ENCODE results near the gene SERPINF2.
"Not testable (repeated sequence)": the region's sequence is repeated elsewhere in the genome, so short reads cannot be mapped to it uniquely, and the experiment has no call there.

The SERPINF2 gene

GRCh38 chr17:1764705-1765104 is 22.0 kb downstream of the SERPINF2 start:
- DNase-seq, result not testable (repeated sequence)

- no peak for DNase-seq
Measured at GRCh38 chr17:1765576-1765975, 22.9 kb downstream of the SERPINF2 start.

GRCh38 chr17:1766382-1767135 is 23.9 kb downstream of the SERPINF2 start:
- no peak for DNase-seq

GRCh38 chr17:1767358-1767757 is 24.7 kb downstream of the SERPINF2 start:
- DNase-seq, result no peak

DNA sequence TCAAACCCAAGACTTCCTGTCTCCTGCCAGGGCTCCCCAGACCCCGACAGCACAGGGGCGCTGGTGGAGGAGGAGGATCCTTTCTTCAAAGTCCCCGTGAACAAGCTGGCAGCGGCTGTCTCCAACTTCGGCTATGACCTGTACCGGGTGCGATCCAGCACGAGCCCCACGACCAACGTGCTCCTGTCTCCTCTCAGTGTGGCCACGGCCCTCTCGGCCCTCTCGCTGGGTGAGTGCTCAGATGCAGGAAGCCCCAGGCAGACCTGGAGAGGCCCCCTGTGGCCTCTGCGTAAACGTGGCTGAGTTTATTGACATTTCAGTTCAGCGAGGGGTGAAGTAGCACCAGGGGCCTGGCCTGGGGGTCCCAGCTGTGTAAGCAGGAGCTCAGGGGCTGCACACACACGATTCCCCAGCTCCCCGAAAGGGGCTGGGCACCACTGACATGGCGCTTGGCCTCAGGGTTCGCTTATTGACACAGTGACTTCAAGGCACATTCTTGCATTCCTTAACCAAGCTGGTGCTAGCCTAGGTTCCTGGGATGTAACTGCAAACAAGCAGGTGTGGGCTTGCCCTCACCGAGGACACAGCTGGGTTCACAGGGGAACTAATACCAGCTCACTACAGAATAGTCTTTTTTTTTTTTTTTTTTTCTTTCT is 27.3 kb downstream of the SERPINF2 start:
- no peak for DNase-seq

- DNase-seq, result not testable (repeated sequence)
Measured at GRCh38 chr17:1773000-1773695, 30.5 kb downstream of the SERPINF2 start.

DNA sequence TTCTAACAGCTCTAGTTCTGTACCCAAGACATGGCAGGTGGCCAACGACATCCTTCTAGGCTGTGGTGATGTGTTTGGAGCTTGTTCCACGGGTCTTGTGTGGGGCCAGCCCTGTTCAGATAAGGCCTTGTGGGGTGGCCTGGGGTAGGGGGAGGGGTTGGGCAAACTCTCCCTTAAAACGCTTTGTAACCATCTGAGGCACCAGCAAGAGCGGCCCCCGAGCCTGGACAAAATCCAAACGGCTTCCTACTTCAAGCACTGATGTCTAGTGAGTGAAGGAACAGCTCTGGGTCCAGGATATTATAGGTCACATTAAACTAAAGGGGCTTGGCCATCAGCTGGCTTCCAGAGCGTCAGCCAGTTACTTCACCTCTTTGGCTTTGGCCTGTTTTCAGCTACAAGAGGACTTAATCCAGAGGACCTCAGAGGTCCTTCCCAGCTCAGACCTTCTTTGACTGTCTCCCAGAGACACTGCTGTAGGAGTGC is 31.1 kb downstream of the SERPINF2 start:
- DNase-seq, result no peak

DNA sequence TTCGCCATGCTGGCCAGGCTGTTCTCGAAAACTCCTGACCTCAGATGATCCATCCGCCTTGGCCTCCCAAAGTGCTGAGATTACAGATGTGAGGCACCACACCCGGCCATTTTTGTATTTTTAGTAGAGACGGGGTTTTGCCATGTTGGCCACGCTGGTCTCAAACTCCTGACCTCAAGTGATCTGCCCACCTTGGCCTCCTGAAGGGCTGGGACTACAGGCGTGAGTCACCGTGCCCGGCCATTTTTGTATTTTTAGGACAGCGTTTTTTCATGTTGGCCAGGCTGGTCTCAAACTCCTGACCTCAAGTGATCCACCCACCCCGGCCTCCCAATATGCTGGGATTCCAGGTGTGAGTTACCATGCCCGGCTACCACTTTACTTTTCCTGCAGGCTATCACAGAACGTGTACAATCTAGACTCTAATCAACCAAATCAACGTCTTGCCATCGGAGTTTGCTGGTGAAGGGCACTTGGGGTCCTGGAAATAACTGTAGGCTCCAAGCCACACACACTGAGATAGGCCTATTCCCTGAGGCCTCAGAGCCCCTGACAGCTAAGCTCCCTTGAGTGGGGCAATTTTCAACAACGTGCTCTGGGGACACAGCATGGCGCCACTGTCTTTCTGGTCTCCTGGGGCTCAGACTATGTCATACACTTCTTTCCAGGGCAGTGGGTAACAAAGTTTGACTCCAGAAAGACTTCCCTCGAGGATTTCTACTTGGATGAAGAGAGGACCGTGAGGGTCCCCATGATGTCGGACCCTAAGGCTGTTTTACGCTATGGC is 31.9 kb downstream of the SERPINF2 start:
- DNase-seq, result no peak

- DNase-seq, result no peak
Measured at GRCh38 chr17:1776328-1776727, 33.7 kb downstream of the SERPINF2 start.

- DNase-seq, result no peak
Measured at GRCh38 chr17:1776857-1777256, 34.2 kb downstream of the SERPINF2 start.

GRCh38 chr17:1779571-1780131 is 37.0 kb downstream of the SERPINF2 start:
- DNase-seq, result no peak

GRCh38 chr17:1782171-1782567 is 39.5 kb downstream of the SERPINF2 start:
- DNase-seq, result no peak

DNA sequence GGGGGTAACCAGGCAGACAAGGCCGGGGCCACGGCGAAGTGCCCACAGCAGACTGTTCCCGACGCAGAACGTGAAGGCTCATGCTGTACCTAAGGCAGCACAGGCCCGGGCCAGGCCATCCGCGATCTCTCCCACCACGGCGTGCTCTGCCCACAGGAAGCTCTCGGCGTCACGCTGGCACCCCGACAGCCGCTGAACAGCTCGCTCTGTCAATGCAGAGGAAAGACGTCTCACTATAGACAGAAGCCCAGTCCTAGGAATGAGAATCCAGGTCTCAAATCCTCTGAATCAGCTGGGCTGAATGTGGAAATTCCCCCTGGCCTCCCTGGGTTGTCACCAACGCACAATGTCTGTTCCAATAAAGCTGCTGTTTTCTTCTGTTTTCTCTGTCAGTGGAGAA is 40.6 kb downstream of the SERPINF2 start:
- DNase-seq, result no peak

DNA sequence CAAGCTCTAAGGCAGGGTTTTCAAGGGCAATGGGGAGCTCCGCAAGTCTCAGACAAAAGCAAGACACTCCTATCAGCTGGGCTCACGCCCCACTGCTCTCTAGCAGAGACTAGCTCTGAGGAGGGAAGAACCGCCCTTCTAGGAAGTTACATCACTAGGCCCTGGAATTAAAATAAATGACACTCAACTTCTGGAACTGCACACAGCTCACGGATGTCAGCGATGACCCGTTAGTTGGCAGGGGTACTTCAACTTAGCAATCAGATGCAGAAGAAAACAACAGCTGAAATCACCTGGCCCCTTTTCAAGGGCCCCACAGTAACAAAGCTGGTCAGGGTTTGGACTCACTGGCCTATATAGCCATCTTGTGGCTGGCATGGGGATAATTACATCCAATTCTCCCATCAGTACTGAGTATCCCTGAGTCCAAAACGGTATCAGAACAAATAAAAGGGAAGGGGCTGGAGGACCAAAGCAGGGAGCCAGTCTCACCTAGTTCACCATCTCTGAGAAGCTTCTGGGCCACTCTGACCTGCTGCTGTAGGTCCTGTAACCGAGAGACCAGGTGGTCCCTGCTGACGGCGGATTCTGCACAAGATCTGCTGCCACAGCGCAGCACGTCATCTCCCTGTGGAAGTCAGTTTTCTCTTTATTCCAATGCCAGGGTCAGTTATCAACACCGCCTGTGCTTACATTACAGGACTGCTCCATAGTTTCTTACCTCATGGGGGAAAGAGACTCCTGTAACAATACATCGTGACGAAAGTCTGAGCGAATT is 41.4 kb downstream of the SERPINF2 start:
- no peak for DNase-seq

DNA sequence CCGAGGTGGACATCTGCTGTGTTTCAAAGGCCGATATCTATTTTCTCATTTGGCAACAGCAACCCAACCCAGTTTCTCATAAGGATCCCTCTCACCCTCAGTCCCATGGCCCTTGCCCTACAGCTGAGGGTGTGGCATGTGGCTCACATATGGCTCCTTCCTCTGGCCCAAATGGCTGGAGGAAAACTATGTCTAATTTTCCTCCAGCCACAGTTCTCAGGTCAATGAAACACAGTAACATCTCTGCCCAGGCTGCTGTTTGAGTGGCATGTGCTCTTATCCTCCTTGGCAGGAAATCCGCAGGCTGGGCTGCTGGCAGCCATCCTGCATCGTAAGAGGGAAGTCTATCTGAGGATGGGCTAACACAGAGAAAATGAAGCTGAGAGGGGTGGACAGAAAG is 43.3 kb downstream of the SERPINF2 start:
- DNase-seq, result no peak

GRCh38 chr17:1786708-1787107 is 44.0 kb downstream of the SERPINF2 start:
- DNase-seq, result no peak

DNA sequence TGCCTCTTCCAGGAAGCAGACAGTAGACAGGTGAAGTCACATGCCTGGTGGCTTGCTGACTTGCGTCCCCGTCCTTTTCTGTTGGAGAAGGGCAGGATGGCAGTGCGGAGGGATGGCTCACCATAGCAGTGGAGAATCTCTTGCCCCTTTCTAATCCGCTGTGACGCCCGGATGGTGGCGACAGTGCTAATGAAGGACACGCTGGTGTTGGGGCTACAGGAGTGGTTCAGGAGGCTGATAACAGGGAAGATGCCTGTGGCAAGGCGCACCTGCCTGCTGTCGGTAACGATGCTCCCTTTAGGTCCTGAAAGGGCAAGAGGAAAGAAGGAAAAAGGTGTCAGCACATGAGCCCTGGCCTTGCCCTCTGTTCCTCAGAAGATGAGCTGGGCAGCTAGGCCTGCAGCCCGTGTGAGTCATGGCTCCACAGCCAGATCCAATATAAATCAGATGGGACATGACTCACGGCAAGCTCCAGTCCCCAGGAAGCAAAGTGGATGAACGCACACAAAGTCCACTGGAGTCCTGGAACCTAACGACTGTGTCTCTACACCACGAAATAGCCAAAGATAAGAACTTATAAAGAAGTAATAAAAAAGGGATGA is 44.7 kb downstream of the SERPINF2 start:
- DNase-seq, result no peak

DNA sequence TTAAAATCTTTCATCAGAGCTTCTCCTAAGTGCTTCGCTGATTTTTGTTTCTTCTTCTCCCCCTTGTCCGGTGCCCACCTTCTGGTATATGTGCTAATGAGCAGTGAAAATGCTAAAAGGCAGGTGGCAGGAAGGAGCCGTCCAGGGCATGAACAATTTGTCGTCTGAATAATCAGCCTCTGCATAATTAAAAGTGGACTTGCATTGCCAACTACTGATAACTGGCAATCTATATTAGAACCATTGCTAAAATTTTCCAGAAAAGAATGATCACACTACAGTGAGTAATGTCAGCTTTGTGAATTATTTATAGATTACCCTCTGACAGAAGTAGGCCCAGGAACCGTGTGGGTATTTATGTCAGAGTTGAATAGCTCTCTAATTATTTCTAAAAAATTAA is 47.3 kb downstream of the SERPINF2 start:
- DNase-seq, result no peak

GRCh38 chr17:1792495-1793446 is 50.1 kb downstream of the SERPINF2 start:
- DNase-seq, result no peak

DNA sequence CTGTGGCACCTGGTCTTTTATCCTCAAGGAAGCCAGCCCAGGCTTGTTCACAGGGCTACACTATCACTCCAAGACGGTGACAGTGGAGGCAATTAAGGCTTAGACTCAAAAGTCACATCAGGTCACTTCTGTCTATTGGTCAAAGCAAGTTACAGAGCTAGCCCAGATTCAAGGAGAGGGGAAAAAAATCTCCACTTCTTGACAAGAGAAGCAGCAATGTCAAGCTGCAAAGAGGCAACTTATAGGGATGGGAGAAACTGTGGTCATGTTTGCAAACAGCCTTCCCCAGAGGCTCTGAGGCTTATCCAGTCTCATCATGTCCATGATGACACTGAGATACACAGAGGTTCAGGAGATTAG is 50.8 kb downstream of the SERPINF2 start:
- no peak for DNase-seq

All from COR-L47 (cell line).